H1 (cell line): ENCODE results near the gene PRDM10. TPM values are rescaled to one million over a fixed set of nuclear protein-coding genes. Genes with fewer than 3 reads are reported as not detected.
A peak's percentile ranks its signal among the peaks of the same experiment; 100 is the strongest.

Experiments
- NRF1 ChIP-seq: IDR thresholded peaks from 2 replicates; pipeline ENCODE4 v1.6.1; 2011; ENCODE audit warnings: mild to moderate bottlenecking, low read depth, low read length, improper control_type of control experiment
- RNF2 ChIP-seq: fragments of 200-900, 300-1000 bp; sonication (generic); IDR thresholded peaks from 2 replicates; pipeline ENCODE4 v1.7.1; 2016; ENCODE audit warnings: borderline replicate concordance, low read depth, mild to moderate bottlenecking, antibody characterized with exemption, low read length; ENCODE audit not compliant: poor library complexity, severe bottlenecking; ENCODE audit errors: missing control alignments
- polyA plus RNA-seq, 7 experiments: library from polyadenylated mRNA; depleted of rRNA in 3 of 7; stranded (reverse) in 5 of 7; unstranded in 2 of 7; fragments of >200 nt in 5 of 7; fragments of 200-250 nt in 2 of 7; gene quantifications; 1 replicate in 5 of 7; 2 replicates in 1 of 7; 4 replicates in 1 of 7; pipeline versions ENCODE4 v1.2.1 to v1.2.3, GENCODE V29; 2011 to 2013; ENCODE audit warnings: missing spikeins in 2 of 7, mixed read lengths in 2 of 7
- total RNA-seq: library from RNA; stranded (reverse); fragmentation: NEBNext Ultra II Directional; extraction: Animal tissue kit (Norgen Biotek cat#: 25700); gene quantifications from 2 replicates; pipeline ENCODE4 v1.2.1, GENCODE V29; 2021
- TF ChIP-seq, protein P1 (sequence below), 3 experiments: IDR thresholded peaks; 1 replicate in 2 of 3; 2 replicates in 1 of 3; pipeline versions ENCODE4 v1.5.1 to v1.6.1; 2011; ENCODE audit warnings: low read length in 3 of 3, mild to moderate bottlenecking in 3 of 3, inconsistent platforms in 2 of 3, low read depth in 1 of 3, moderate library complexity in 1 of 3; ENCODE audit not compliant: insufficient read depth in 1 of 3; ENCODE audit errors: control extremely low read depth in 1 of 3
- TF ChIP-seq, protein P2 (sequence below): fragments of 300-600 bp; sonication (generic); IDR thresholded peaks from 2 replicates; pipeline ENCODE4 v1.7.1; 2012; ENCODE audit warnings: low read length, moderate library complexity, mild to moderate bottlenecking, inconsistent platforms; ENCODE audit not compliant: insufficient replicate concordance
- TF ChIP-seq, protein P3 (sequence below): IDR thresholded peaks from 2 replicates; pipeline ENCODE4 v1.6.1; 2012; ENCODE audit warnings: inconsistent platforms

The PRDM10 gene
- total and polyA plus RNA-seq, 2 of the 8 experiments (the other 6 are each of a cell fraction or from before 2014, with no cell fraction given) = 15.5 to 19.2 TPM

- TF ChIP-seq, protein P1, sequence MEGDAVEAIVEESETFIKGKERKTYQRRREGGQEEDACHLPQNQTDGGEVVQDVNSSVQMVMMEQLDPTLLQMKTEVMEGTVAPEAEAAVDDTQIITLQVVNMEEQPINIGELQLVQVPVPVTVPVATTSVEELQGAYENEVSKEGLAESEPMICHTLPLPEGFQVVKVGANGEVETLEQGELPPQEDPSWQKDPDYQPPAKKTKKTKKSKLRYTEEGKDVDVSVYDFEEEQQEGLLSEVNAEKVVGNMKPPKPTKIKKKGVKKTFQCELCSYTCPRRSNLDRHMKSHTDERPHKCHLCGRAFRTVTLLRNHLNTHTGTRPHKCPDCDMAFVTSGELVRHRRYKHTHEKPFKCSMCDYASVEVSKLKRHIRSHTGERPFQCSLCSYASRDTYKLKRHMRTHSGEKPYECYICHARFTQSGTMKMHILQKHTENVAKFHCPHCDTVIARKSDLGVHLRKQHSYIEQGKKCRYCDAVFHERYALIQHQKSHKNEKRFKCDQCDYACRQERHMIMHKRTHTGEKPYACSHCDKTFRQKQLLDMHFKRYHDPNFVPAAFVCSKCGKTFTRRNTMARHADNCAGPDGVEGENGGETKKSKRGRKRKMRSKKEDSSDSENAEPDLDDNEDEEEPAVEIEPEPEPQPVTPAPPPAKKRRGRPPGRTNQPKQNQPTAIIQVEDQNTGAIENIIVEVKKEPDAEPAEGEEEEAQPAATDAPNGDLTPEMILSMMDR (IDR thresholded peaks at IDR 0.05; ENCODE audit: control extremely low read depth in 1 of 3, insufficient read depth in 1 of 3, low read depth in 1 of 3, low read length in 3 of 3) = peak; percentile 68 to 80 (median 69)
- no peak for TF ChIP-seq RNF2
- TF ChIP-seq, protein P2, sequence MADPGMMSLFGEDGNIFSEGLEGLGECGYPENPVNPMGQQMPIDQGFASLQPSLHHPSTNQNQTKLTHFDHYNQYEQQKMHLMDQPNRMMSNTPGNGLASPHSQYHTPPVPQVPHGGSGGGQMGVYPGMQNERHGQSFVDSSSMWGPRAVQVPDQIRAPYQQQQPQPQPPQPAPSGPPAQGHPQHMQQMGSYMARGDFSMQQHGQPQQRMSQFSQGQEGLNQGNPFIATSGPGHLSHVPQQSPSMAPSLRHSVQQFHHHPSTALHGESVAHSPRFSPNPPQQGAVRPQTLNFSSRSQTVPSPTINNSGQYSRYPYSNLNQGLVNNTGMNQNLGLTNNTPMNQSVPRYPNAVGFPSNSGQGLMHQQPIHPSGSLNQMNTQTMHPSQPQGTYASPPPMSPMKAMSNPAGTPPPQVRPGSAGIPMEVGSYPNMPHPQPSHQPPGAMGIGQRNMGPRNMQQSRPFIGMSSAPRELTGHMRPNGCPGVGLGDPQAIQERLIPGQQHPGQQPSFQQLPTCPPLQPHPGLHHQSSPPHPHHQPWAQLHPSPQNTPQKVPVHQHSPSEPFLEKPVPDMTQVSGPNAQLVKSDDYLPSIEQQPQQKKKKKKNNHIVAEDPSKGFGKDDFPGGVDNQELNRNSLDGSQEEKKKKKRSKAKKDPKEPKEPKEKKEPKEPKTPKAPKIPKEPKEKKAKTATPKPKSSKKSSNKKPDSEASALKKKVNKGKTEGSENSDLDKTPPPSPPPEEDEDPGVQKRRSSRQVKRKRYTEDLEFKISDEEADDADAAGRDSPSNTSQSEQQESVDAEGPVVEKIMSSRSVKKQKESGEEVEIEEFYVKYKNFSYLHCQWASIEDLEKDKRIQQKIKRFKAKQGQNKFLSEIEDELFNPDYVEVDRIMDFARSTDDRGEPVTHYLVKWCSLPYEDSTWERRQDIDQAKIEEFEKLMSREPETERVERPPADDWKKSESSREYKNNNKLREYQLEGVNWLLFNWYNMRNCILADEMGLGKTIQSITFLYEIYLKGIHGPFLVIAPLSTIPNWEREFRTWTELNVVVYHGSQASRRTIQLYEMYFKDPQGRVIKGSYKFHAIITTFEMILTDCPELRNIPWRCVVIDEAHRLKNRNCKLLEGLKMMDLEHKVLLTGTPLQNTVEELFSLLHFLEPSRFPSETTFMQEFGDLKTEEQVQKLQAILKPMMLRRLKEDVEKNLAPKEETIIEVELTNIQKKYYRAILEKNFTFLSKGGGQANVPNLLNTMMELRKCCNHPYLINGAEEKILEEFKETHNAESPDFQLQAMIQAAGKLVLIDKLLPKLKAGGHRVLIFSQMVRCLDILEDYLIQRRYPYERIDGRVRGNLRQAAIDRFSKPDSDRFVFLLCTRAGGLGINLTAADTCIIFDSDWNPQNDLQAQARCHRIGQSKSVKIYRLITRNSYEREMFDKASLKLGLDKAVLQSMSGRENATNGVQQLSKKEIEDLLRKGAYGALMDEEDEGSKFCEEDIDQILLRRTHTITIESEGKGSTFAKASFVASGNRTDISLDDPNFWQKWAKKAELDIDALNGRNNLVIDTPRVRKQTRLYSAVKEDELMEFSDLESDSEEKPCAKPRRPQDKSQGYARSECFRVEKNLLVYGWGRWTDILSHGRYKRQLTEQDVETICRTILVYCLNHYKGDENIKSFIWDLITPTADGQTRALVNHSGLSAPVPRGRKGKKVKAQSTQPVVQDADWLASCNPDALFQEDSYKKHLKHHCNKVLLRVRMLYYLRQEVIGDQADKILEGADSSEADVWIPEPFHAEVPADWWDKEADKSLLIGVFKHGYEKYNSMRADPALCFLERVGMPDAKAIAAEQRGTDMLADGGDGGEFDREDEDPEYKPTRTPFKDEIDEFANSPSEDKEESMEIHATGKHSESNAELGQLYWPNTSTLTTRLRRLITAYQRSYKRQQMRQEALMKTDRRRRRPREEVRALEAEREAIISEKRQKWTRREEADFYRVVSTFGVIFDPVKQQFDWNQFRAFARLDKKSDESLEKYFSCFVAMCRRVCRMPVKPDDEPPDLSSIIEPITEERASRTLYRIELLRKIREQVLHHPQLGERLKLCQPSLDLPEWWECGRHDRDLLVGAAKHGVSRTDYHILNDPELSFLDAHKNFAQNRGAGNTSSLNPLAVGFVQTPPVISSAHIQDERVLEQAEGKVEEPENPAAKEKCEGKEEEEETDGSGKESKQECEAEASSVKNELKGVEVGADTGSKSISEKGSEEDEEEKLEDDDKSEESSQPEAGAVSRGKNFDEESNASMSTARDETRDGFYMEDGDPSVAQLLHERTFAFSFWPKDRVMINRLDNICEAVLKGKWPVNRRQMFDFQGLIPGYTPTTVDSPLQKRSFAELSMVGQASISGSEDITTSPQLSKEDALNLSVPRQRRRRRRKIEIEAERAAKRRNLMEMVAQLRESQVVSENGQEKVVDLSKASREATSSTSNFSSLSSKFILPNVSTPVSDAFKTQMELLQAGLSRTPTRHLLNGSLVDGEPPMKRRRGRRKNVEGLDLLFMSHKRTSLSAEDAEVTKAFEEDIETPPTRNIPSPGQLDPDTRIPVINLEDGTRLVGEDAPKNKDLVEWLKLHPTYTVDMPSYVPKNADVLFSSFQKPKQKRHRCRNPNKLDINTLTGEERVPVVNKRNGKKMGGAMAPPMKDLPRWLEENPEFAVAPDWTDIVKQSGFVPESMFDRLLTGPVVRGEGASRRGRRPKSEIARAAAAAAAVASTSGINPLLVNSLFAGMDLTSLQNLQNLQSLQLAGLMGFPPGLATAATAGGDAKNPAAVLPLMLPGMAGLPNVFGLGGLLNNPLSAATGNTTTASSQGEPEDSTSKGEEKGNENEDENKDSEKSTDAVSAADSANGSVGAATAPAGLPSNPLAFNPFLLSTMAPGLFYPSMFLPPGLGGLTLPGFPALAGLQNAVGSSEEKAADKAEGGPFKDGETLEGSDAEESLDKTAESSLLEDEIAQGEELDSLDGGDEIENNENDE = no peak
- TF ChIP-seq, protein P3, sequence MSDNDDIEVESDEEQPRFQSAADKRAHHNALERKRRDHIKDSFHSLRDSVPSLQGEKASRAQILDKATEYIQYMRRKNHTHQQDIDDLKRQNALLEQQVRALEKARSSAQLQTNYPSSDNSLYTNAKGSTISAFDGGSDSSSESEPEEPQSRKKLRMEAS = 0 out of 2 replicates have a peak, but pooled peaks have one; percentile 52
- TF ChIP-seq NRF1 = no peak
Measured at GRCh38 chr11:129992161-129992944, 10.3 kb downstream of the PRDM10 start (continued).
